ENCODE measurements around the gene KDM2B.

The KDM2B gene

GRCh38 chr12:121525411-121525810 is 55.4 kb downstream of the KDM2B start:
- no peak for DNase-seq

DNA sequence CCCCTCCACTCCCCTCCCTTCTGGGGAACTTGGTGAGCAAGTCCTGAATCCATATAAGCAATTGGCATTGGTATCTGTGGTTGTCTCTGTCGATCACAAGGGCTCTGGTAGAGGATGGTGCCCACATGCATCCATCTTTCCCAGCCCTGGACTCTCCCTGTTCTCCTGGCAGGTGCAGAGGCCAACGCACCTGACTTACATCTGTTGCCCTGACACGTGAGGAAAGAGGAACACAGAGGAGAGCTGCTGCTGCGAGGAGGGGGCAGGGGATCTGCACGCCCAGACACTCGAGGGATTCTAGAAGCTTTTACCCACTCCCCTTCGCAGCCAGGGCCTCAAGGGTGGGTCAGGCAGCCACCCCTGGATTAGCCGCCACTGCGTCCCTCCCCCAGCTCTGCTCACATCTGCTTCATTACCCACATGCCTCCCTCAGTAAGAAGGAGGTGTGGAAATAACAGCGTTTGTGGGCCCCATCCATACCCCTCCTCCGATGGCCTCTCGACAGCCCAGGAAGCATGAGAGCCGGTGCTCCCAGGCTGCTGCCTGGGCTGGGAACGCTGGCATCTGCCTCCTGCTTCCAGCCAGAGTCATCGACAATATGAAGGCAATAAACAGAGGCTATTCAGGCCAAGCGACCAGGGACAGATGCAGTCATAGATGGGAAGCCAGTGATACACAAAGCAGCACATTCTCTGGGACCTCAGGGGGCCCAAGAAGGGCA is 56.5 kb downstream of the KDM2B start:
- no peak for DNase-seq

- no peak for DNase-seq
These were observed 57.1 kb downstream of the KDM2B start for GRCh38 chr12:121523741-121524140.

DNA sequence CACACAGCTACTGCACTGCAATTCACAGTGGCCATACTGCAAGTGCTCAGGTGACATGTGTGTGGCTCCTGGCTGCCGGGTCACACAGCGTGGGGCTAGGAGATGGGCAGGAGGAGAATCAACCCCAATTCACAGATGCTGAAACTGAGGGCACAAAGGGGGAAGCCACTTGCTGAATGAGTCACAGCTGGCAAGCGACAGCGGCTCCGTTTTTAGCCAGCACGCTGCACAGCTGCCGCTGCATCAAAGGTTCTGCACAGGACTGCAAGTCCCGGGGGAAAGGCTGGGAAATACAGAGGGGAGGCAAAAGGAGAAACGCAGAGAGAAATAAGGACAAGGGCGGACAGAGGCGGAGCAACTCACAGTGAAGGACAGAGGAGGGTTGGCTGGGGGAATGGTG is 57.9 kb downstream of the KDM2B start:
- no peak for DNase-seq

- DNase-seq, result no peak
These were observed 60.2 kb downstream of the KDM2B start for GRCh38 chr12:121520586-121521086.

DNA sequence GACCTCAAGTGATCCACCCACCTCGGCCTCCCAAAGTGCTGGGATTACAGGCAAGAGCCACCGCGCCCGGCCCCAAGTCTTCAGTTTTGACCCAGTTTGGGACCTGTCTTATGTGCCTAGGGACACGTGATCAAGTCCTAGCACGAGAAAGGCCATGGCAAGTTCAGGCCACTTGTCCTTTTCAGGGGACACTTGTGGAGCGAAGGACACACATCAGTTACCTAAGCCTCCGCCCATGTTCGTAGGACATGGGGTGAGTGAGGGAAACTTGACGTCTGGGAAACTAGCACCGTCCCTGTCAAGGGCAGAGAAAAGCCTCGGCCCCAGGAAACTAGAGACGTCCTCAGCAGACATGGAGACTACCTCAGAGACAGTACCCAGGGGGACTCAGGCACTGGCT is 60.7 kb downstream of the KDM2B start:
- DNase-seq, result no peak

- DNase-seq, result no peak
These were observed 61.6 kb downstream of the KDM2B start for GRCh38 chr12:121519227-121519626.

- no peak for DNase-seq
These were observed 62.2 kb downstream of the KDM2B start for GRCh38 chr12:121518656-121519055.

GRCh38 chr12:121516437-121517011 is 64.3 kb downstream of the KDM2B start:
- DNase-seq, result no peak

- DNase-seq, result no peak
These were observed 65.2 kb downstream of the KDM2B start for GRCh38 chr12:121515615-121516014.

DNA sequence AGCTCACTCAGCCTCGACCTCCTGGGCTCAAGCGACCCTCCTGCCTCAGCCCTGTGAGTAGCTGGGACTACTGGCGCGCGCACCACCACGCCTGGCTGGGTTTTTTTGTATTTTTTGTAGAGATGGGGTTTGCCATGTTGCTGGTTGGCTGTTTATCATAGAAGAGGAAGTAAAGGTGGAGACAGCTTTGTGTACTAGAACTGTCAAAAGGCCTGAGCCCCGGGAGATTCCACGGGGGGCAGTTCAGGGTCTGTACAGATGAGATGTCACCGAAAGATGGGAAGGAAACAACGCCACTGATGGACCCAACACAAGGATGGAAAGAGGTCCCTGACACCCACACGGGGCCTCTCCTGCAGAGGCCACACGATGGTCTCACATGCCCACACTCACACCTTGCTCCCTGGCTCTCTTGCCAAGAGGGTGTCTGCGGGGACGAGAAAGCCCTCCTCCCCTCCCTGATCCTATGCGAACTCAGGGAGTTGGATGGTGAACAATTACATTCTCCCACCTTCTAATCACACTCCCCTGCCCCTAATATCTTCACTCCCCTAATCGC is 66.6 kb downstream of the KDM2B start:
- no peak for DNase-seq

GRCh38 chr12:121513464-121514183 is 67.2 kb downstream of the KDM2B start:
- DNase-seq, result no peak

DNA sequence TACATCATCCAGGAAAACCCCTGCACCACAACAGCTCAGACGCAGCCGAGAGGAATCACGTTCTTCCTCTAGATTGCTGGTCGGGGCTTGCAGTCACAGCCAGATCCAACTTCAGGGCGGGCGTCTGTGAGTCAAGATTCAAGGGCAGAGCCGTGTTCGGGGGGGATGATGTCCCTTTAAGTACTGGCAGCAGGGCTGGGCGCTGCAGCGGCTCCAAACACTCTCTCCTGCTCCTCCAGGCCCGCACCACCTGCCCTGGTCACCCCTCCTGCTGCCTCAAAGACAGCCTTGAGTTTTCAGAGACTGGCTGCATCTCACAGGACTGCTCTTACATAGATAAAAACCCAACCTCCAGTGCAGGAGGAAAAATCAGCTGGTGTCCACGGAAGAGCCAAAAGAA is 68.3 kb downstream of the KDM2B start:
- DNase-seq, result no peak

DNA sequence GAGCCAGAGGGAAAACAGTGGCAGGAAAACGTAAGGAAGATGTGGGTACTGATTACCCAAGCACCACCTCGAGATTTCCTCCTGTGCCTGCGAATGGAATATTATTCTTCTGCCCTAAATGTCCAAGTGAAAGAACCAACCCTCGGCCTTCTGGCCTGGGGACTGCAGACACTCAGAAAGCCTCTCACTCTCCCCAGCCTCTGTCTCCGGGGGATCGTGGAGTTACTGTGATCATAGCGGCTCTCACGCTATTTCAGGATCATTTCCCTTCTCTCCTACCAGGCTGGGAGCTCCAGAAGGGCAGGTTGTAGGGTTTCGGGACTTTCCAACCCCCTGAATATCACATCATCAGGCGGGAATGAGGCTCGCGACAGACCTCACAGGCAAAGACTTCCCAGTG is 68.9 kb downstream of the KDM2B start:
- DNase-seq, result no peak

DNA sequence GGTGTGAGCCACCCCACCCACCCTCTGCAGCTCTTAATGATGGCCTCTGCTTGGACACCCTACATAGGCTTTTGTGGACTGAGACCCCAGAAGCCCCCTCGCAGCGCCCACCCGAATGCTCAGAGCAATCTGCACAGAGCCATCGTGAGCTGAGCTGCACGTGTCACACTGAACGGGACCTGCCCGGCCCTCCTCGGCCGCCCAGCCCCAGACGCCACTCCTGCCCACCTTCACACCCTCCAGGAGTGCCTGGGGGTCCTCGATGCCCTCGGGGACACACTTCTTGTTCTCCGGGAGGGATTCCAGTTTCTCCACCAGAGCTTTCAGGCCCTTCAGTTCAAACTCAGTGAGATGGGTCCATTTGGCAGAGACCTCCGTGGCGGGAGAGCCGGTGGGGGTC is 71.5 kb downstream of the KDM2B start:
- DNase-seq, result no peak

DNA sequence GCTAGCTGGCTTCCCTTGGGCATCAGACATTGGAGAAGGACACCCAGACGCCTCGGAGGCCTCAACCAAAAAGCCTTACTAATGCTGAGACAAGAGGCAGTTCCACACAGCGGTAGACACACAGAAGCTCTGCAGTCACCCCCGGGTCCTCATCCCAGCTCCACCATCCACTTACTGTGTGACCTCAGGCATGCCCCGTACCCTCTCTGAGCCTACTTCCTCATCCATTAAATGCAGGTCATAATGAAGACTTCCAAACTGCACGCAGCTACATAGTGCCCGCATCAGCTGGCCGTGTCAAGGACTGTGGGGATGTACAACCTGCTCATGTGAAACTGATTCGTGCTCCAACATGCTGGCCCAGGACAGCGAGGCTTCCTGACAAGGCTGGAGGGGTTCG is 72.3 kb downstream of the KDM2B start:
- DNase-seq, result no peak

- DNase-seq, result no peak
These were observed 72.8 kb downstream of the KDM2B start for GRCh38 chr12:121507984-121508383.

DNA sequence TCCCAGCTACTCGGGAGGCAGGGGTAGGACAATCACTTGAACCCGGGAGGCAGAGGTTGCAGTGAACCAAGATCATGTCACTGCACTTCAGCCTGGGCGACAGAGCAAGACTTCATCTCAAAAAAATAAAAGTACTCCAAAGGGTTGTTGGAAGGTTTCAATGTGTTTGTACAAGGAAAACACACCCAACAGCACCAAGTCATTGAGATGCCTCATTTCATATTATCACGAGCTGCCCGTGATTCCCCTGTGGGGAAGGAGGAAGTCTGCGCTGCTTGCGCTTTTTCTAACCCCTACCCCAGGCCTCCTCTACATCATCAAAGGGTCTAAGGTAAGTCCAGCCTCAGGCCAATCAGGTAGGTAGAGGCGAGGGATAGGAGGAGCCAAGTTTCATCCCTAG is 73.6 kb downstream of the KDM2B start:
- DNase-seq, result no peak

GRCh38 chr12:121505513-121505912 is 75.3 kb downstream of the KDM2B start:
- DNase-seq, result no peak

DNA sequence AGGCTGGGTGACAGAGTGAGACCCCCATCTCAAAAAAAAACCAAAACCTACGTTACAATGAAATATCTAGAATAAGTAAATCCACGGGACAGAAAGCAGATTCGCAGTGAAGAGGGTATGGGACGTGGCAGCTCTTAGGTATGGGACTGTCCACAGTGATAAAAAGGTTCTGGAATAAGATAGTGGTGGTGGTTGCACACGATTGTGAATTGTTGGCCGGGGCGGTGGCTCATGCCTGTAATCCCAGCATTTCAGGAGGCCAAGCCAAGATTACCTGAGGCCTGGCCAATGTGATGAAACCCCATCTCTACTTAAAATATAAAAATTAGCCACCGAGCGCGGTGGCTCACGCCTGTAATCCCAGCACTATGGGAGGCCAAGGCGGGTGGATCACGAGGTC is 76.3 kb downstream of the KDM2B start:
- DNase-seq, result no peak

DNA sequence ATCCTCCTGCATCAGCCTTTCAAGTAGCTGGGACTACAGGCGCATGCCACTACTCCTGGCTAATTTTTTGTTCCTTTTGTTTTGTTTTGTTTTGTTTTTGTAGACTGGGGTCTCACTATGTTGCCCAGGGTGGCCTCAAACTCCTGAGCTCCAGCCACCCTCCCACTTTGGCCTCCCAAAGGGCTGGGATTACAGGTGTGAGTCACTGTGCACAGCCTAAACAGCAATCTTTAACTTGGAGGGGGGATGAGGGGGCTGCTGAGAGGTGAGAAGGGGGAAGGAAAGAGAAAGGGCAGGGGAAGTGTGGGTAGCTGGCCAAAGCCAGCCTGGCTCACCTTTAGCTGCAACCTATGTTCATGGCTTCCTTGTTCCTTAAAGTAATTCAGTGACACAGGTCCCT is 77.4 kb downstream of the KDM2B start:
- DNase-seq, result no peak

DNA sequence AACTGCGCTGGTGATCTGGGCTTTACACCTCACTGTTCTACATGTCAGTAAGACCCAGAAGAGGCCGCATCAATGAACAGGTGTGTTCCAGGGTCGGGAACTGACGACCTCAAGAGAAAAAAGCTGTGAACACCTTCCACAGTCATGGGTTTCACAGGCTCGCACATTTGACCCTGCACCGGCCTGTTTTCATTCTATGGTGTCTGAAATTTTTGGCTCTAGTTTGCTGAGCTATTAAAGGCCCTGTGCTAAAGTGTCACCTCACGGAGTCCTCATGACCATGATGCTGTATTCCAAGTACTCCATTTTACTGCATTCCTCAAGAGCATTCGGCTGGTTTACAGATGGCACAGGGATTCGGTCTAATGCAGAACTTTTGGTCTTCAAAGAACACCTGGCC is 78.9 kb downstream of the KDM2B start:
- no peak for DNase-seq

DNA sequence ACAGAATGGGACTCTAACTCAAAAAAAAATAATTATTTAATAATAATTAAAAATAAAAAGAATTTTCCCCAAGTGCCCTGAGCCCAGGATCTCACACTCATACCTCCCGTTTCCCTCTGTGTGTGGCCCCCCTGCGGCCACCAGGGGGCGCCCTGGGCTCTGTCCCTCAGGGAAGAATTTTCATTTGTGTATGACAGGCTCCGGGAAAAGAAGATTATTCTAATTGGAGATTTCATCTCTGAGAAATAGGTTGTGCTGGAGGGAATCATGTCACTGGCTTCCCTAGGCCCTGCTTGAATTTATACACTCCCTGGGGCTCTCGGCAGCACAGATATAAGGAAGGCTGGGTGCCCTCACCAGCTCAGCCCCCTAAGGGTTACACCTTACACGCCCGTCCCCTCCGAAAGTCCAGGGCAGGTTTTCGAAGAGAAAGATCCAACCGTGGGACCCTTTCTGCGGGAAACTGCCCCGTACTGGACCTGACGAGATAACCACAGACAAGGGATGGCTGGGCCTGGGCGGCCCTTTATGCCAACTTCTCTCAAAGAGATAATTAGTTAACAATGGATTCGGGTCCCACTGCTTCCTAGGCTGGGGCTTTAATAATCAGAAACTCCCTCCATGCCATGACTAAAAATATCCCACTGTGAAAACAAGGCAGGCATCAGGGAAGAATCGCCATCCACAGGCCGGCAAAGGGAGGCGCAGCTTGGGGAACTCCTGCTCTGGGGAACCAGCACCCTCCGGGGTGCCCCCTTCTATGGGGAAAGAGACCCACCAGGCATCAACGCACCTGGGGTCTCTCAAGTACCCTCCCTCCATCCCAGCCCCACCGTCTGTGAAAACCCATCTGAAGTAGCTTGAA is 80.7 kb downstream of the KDM2B start:
- peak; percentile 69 to 78 for DNase-seq
